Measurements from ENCODE around the gene SMYD3.
"Not testable (repeated sequence)": the region's sequence is repeated elsewhere in the genome, so short reads cannot be mapped to it uniquely, and the experiment has no call there.

The SMYD3 gene

GRCh38 chr1:245823408-245824147 lies 683.5 kb downstream of the SMYD3 start:
- DNase-seq (ENCODE audit: low read depth in 1 of 2, low spot score in 1 of 2): no peak

DNA sequence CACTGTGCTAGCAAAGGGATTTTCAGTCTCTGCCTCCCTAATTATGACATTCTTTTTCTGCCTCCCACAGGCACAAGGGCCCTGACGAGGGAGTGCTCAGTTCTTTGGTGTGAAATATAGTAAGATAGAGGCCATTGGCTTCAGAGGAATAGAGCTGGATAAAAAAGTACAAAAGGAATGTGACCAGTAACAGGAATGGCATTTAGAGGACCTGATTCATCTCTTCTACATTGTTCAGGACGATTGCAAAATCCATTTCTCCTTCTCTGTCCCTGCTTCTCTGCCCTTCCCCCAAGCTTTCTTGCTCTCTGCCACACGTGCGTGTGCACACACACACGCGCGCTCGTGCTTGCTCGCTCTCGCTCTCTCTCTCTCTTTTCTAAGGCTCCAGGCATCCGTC lies 684.1 kb downstream of the SMYD3 start:
- no peak for DNase-seq (ENCODE audit: low read depth in 1 of 2, low spot score in 1 of 2)

DNA sequence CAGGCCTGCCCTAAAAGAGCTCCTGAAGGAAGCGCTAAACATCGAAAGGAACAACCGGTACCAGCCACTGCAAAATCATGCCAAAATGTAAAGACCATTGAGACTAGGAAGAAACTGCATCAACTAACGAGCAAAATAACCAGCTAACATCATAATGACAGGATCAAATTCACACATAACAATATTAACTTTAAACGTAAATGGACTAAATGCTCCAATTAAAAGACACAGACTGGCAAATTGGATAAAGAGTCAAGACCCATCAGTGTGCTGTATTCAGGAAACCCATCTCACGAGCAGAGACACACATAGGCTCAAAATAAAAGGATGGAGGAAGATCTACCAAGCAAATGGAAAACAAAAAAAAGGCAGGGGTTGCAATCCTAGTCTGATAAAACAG lies 688.7 kb downstream of the SMYD3 start:
- not testable (repeated sequence) for DNase-seq (ENCODE audit: low read depth in 1 of 2, low spot score in 1 of 2)

- not testable (repeated sequence) for DNase-seq (ENCODE audit: low read depth in 1 of 2, low spot score in 1 of 2)
Measured at GRCh38 chr1:245816496-245816895, 690.6 kb downstream of the SMYD3 start.

- DNase-seq (ENCODE audit: low read depth in 1 of 2, low spot score in 1 of 2): no peak
Measured at GRCh38 chr1:245814651-245815050, 692.4 kb downstream of the SMYD3 start.

DNA sequence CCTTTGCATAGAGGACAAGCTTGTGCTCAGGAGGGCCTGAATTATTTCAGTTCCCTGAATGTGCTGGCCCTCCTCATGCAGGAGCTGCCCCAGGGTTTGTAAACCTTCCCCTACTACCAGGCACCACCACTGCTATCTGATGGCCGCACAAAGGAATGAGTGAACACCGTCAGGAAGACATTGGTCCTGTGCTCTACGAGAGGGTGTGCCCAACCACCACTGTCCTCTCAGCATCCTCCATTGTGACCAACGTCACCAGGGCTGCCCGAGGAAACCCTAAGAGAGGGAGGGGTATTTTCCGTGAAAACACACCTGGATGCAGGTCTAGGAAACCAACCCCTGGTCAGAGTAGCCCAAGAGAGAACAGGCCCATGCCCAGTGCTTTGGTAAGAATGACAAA lies 694.8 kb downstream of the SMYD3 start:
- DNase-seq (ENCODE audit: low read depth in 1 of 2, low spot score in 1 of 2): no peak

DNA sequence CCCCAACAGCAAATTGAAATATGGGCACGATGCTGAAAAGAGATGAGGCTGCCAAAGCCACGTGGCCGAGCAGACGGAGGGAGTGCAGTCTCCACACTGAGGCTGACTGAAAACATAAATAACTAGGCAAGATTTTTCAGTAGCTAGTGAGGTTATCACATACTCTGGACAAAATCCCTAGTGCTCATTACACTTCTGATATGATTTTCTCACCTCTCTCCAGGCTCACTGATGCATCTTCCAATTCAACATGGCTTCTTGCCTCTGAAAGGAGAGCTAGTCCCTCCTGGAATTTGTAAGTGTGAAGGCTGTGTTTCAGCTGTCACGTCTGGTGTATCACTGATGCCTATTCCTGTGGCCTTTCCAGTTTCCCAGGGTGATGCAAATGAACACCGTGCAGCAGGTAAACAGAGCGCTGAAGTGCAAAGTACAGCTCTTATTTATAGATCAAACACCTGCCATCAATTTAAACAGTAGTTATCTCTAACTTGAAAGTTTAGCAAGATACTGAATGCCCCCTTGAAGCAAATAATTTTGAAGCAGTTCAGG lies 696.2 kb downstream of the SMYD3 start:
- no peak for DNase-seq (ENCODE audit: low read depth in 1 of 2, low spot score in 1 of 2)

DNA sequence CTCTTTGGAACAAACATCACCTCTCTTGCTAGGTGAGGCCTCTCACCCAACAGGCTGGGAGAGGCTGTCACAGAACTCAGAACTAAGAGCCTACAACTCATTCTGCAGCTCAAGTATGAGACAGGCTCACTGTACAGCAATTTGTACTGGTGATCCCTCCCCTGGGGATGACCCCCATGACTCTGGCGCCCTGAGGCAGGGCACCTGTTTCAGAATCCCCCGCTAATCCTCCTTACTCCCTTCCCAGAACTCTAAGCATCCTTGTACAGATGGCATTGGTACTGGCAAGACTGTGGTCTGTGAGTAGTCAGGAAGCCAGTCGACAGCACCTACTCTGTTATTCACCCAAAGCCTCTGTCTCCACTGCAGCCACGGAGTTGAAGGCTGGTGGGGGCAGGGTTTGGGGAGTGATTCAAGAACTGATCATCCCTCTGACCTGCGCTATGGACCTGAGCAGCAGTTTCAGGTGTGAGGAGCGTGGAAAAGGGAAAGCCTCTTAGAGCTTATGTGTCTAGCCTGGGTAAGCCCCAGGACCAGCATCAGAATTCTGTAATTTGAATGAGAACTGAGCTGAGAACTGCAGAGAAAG lies 696.8 kb downstream of the SMYD3 start:
- DNase-seq (ENCODE audit: low read depth in 1 of 2, low spot score in 1 of 2): no peak

DNA sequence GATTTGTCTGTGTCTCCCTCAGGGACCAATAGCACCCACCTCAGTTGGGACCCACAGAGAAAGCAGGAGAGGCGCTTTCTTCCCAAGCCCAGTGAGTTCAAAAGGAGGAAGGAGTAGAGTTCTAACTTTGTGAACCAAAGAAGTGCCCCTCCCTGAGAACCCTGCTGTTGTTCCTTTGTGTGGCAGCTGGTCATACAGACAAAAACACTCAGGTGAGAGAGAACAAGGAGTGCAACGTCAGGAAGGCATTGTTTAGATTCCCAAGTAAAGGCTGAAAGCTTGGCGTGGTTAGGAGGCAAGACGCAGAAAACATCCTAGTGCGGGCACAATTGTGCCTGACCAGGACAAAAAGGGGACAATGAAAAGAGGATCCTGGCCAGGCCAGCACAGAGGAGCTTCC lies 697.7 kb downstream of the SMYD3 start:
- no peak for DNase-seq (ENCODE audit: low read depth in 1 of 2, low spot score in 1 of 2)

DNA sequence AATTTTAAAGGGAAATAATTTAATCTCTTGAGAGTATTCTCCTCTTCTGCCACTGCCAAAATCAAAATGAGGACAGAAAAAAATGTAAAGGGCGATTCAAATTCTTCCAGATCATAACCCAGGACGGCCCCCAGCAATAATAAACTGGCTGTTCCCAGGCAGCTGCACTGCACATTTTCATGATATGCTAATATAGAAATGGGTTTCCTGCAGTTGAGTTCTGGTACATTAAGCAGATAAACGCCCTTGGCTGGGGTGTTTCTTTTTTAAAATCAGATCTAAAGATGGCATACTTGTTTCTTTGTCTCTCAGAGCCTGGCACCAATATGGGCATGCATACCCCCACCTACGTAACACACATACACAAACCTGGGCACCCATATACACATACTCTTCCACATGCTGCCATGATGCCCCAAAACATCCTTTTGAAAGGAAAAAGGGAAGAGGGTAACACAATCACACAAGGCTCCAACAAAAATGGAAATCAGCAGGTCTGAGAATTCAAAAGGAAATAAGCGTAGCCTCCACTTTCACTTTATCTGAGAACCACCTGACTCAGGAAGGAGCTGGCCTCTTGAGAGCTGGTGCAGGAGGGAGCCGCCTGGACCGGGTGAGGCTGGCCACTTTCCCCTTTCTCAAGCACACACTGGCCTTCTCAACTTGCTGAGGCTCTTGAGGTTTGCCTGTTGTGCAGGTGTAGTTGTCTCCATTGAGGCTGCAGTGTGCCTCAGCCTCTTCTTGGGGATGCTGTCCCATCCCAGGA lies 698.9 kb downstream of the SMYD3 start:
- DNase-seq (ENCODE audit: low read depth in 1 of 2, low spot score in 1 of 2): no peak

DNA sequence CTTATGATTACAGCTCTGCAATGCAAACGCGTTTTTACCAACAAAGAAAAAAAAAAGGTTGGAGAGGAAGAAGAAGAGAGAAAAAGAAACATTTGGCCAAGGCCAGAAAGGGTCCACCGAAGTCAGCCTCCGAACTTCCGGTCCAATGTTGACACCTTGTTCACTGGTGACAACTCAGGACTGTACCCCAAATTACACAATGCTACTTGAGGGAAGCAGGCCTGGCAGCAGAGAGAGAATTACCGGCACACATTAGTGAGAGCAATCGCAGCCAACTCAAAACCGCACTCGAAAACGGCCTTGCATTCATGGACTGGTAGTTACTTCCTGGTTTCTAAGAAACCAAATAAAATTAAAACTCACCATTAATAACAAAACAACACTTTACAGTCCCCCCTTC lies 699.8 kb downstream of the SMYD3 start:
- DNase-seq (ENCODE audit: low read depth in 1 of 2, low spot score in 1 of 2): no peak

GRCh38 chr1:245805532-245805931 lies 701.5 kb downstream of the SMYD3 start:
- DNase-seq (ENCODE audit: low read depth in 1 of 2, low spot score in 1 of 2): no peak

GRCh38 chr1:245804696-245805095 lies 702.4 kb downstream of the SMYD3 start:
- no peak for DNase-seq (ENCODE audit: low read depth in 1 of 2, low spot score in 1 of 2)

- DNase-seq (ENCODE audit: low read depth in 1 of 2, low spot score in 1 of 2): no peak
Measured at GRCh38 chr1:245803666-245804037, 703.4 kb downstream of the SMYD3 start.

DNA sequence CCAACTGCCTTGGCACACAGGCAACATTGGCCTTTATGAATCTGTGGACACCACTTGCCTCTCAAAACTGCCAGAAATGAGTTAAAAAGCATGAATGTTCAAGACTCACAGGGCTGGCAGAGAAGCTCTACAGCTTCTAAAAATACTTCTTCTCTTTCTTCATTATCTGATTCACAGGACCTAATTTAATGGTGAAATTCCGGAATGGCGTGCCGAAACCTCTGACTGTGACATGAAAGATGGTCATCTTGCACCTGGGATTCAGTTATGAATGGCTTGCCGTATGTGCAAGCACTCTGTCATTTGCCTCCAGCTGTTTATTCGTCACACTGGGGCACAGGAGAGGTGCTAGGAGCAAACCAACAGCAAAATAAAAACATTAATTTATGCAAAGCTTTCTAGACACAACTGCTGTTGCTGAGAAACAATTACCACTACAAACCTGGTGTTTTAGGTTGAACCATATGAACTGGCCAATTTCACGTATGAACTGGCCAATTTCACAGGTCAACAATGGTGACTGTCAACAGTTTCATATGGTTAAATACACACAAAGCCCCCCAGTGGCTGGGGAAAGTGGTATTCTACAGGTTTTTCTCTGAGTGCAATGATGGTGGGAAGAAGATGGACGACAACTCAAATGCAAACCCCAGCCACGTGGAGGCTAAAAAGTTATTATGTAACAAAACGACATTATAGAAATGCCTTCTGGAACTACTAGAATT lies 704.0 kb downstream of the SMYD3 start:
- no peak for DNase-seq (ENCODE audit: low read depth in 1 of 2, low spot score in 1 of 2)

GRCh38 chr1:245800901-245801605 lies 706.0 kb downstream of the SMYD3 start:
- DNase-seq (ENCODE audit: low read depth in 1 of 2, low spot score in 1 of 2): no peak

DNA sequence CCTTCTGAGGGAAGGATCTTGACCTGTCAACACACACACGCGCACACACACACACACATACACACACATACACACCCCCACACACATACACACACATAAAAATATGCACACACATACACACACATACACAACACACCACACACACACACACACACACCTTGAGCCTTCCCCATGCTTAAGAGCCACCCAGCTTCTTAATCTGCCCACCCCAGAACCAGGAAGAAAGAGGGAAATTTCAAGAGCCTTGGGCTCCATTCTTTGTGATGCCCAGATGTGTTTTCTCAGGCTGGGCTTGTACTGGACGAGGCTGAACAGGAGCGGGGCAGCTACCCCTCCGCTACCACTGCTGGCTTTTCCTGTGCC lies 708.7 kb downstream of the SMYD3 start:
- no peak for DNase-seq (ENCODE audit: low read depth in 1 of 2, low spot score in 1 of 2)

DNA sequence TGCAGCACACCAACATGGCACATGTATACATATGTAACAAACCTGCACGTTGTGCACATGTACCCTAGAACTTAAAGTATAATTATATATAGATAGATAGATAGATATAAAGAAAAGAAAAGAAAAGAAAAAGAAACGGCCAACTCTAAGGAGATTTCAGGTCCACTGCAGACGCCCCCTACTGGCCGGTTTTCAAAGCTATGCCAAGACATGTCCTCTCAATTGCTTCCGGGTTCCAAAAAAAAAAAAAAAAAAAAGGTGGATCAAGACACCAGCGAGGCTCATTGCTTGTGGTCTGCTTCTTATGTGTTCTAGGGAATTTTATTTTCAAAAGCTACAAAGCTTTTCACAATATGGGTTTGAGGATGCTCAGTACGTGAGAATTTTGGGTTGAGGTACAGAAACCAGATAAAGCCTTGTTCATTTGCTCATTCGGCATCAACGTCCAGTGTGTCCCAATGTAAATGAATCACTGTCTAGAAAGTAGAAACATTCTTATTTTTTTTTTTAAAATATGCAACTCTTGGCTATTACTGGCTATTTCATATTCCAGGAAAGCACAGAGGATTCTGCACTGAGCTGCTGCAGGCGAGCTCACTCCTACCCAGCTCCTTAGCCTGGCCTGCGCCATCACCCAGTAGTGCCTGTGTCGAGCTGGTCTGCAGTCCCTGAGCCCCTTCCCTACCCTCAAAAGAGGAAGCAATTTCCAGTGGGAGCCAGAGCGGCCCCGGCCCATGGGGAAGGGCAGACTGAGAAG lies 709.3 kb downstream of the SMYD3 start:
- no peak for DNase-seq (ENCODE audit: low read depth in 1 of 2, low spot score in 1 of 2)

DNA sequence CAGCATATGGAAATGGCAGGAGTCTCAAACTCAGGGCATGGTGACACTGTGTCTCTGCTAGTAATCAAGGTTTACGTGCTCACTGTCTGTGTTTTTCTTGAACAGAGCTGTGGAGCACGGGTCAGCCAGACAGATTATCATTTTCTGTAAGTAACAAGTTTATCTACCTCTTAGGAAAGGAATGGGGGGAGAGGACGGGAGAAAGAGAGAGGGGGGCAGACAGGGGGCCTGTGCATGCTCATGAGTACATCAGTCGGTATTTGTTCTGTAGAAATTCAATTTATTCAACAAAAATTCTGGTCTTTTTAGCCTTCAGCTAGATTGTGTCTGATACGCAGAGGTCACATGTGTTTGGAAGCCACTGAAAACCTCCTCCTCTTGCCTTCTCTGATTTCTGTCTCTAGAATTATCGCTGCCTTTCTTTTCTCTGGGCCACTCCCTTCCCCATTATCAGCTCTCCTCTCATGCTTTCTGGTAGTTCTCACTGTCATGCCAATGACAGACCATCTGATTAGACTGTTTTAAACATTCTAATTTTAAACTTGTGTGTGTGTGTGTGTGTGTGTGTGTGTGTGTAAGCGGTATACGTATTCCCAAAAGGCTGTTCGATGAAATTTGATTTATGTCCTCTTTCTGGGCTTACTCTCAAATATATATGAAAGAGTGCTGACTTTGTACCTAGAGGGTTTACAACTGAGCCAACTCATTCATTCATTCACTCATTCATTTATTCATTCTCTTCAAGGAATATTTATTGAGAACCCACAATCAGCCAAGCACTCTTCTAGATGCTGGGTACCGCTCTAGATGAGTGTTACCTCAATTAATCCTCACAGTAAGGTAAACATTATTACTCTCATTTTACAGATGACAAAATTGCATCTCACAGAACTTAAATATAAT lies 715.4 kb downstream of the SMYD3 start:
- no peak for DNase-seq (ENCODE audit: low read depth in 1 of 2, low spot score in 1 of 2)

Data from activated CD4-positive, alpha-beta T cell treated with anti-CD3 and anti-CD28 coated beads, Interleukin-2, amount 50 U/mL, for 24 hours (primary cell).